Gastrocnemius medialis (tissue), 4 donors: ENCODE measurements around the gene BAIAP2L2. TPM values are rescaled to one million over a fixed set of nuclear protein-coding genes. Genes with fewer than 3 reads are reported as not detected.

Experiments
- ATAC-seq, 2 donors: fragments of 150-250 bp; one replicate each; pipeline ENCODE4 v1.9.1; 2016
- DNase-seq, 2 donors: peaks; one replicate each; pipeline ENCODE4 v3.0.0-alpha.2; 2019
- H3K27ac ChIP-seq, 4 donors: fragments of 200-600 bp; sonication (generic); 1 replicate in 1 of 4; 2 replicates in 3 of 4; pipeline ENCODE4 v1.5.1; 2016 to 2018; ENCODE audit warnings: mild to moderate bottlenecking in 2 of 4, moderate library complexity in 1 of 4
- H3K27me3 ChIP-seq, 3 donors: fragments of 200-600 bp; sonication (generic) in 2 of 3; 1 replicate in 1 of 3; 2 replicates in 2 of 3; pipeline versions ENCODE4 v1.5.1 to v1.6.0; 2016 to 2019; ENCODE audit warnings: mild to moderate bottlenecking in 1 of 3, moderate library complexity in 1 of 3
- H3K36me3 ChIP-seq, 2 donors: fragments of 200-600 bp; sonication (generic) in 1 of 2; one replicate each; pipeline ENCODE4 v1.5.1; 2017 to 2018
- H3K4me1 ChIP-seq, 2 donors: fragments of 200-600 bp; sonication (generic) in 1 of 2; one replicate each; pipeline ENCODE4 v1.5.1; 2016 to 2017; ENCODE audit warnings: mild to moderate bottlenecking in 2 of 2
- H3K4me3 ChIP-seq, 4 donors: fragments of 200-600 bp; sonication (generic) in 3 of 4; 1 replicate in 1 of 4; 2 replicates in 3 of 4; pipeline ENCODE4 v1.5.1; 2016 to 2019; ENCODE audit warnings: mild to moderate bottlenecking in 2 of 4
- H3K9me3 ChIP-seq, 3 donors: fragments of 200-600 bp; sonication (generic) in 2 of 3; 1 replicate in 1 of 3; 2 replicates in 2 of 3; pipeline ENCODE4 v1.5.1; 2016 to 2019
- POLR2A ChIP-seq, 2 donors: fragments of 450-650 bp; IDR thresholded peaks; one replicate each; pipeline ENCODE4 v1.6.1; 2017; ENCODE audit warnings: antibody characterized with exemption in 2 of 2, mild to moderate bottlenecking in 2 of 2, moderate library complexity in 2 of 2
- in situ Hi-C, 4 donors: fragments of 200-750 bp; cut with MboI; loops; one replicate each; pipeline versions ENCODE4 v1.15.0 to v1.8.0; 2017; ENCODE audit warnings: low sequenced_read_pairs in 4 of 4
- intact Hi-C: fragments of 100-400 bp; cut with DNase I; formaldehyde crosslinking; loops from one replicate; pipeline ENCODE4 v1.15.1; 2023; ENCODE audit warnings: low total_unique reads
- total RNA-seq, 4 donors: library from RNA; depleted of rRNA; stranded (reverse); fragments of >200 nt; gene quantifications; one replicate each; pipeline versions ENCODE4 v1.1.0 to v1.2.3, GENCODE V29; 2016
- TF ChIP-seq, protein P1 (sequence below), 5 experiments: fragments of 450-650 bp in 3 of 5; fragments of 200-600 bp in 2 of 5; sonication (generic) in 2 of 5; IDR thresholded peaks in 4 of 5; conservative IDR thresholded peaks in 1 of 5; 1 replicate in 4 of 5; 2 replicates in 1 of 5; pipeline ENCODE4 v1.5.1; 2016 to 2019; ENCODE audit warnings: antibody characterized with exemption in 5 of 5, mild to moderate bottlenecking in 3 of 5, moderate library complexity in 3 of 5

The BAIAP2L2 gene
- total RNA-seq, 4 donors from 2014 or later, result 0.16 to 1.7 (median 0.72) TPM; not detected in 1

DNA sequence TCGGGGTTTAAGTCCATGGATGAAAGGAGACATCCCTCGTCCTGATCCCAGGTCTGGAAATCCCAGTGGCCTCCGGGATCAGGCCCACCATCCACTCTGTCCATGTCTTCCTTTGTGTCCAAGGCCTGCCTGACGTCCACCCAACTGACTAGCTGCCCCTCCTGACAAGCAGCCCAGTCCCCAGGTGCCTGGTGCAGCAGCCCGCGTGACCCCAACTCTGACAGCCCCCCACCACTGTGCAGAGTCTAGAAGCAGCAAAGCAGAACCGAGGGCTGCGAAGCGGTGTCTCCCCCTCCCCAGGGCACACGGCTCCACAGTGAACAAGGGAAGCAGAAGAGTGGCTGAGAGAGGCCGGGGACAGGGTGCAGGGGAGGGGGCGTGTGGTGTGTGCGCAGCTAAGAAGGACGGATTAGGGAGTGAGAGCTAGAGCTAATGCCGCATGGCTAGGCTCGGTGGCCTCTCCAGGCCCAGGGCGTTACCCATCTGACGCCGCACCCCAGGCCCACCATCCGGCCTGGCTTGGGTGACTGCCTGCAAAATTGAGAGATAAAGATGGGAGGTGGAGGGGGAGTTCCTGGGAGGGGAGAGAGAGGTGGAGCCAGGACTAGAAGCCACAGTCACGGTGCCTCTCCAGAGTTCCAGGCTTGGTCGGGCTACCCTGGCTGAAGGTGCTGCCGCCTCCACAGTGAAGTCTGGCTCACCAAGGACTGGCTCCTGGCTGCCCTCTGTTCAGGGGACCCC is 16.6 kb upstream of the BAIAP2L2 start:
- DNase-seq (no peak), ATAC-seq (no peak)
- Histone ChIP-seq H3K9me3 (no peaks in the 10 kb centered on the region), H3K27ac (no peak overlapping the region), H3K4me3 (no peak overlapping the region), H3K27me3 (no peaks in the 10 kb centered on the region), H3K4me1 (peaks cover 0 to 4% of the 10 kb centered on the region in 2 donors), H3K36me3 (peaks cover 0 to 19% of the 10 kb centered on the region in 2 donors)
- intact Hi-C loops, result no loop called here
- no peak for TF ChIP-seq POLR2A (IDR thresholded peaks at IDR 0.05)
- in situ Hi-C loops, result no loop called here

DNA sequence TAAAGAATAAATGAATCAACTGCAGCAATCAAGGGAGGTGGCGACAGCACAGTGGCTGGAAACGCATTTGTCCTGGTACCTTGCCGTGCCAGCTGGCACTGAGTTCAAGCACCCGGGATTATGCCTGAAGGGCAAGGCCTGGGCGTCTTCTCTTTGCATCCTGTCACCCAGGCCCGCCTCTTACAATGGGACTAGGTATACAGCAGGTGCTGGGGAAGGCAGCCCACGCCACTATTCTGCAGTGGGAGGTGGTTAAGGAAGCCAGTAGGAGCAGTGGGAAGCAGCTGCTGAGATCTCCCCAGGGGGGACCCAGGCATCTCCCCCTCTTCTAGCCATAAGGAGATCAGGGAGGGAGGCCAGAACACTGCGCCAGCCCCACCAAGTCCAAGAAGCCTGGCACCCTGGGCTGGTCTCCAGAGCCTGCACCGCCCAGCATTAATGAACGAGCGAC is 15.3 kb upstream of the BAIAP2L2 start:
- H3K27me3 ChIP-seq, result no peaks in the 10 kb centered on the region
- intact Hi-C loops (no loop called here), in situ Hi-C loops (no loop called here)
- peaks cover 0 to 13% of the 10 kb centered on the region in 2 donors for H3K36me3 ChIP-seq
- H3K4me3 ChIP-seq, result no peak overlapping the region
- H3K9me3 ChIP-seq, result no peaks in the 10 kb centered on the region
- DNase-seq (no peak), ATAC-seq (no peak)
- peaks cover 0 to 4% of the 10 kb centered on the region in 2 donors for H3K4me1 ChIP-seq
- H3K27ac ChIP-seq, result no peak overlapping the region
- TF ChIP-seq, protein P1, sequence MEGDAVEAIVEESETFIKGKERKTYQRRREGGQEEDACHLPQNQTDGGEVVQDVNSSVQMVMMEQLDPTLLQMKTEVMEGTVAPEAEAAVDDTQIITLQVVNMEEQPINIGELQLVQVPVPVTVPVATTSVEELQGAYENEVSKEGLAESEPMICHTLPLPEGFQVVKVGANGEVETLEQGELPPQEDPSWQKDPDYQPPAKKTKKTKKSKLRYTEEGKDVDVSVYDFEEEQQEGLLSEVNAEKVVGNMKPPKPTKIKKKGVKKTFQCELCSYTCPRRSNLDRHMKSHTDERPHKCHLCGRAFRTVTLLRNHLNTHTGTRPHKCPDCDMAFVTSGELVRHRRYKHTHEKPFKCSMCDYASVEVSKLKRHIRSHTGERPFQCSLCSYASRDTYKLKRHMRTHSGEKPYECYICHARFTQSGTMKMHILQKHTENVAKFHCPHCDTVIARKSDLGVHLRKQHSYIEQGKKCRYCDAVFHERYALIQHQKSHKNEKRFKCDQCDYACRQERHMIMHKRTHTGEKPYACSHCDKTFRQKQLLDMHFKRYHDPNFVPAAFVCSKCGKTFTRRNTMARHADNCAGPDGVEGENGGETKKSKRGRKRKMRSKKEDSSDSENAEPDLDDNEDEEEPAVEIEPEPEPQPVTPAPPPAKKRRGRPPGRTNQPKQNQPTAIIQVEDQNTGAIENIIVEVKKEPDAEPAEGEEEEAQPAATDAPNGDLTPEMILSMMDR (IDR thresholded peaks at IDR 0.05 in 4 of 5, conservative IDR thresholded peaks at IDR 0.05 in 1 of 5), result no peak
- no peak for TF ChIP-seq POLR2A (IDR thresholded peaks at IDR 0.05)

DNA sequence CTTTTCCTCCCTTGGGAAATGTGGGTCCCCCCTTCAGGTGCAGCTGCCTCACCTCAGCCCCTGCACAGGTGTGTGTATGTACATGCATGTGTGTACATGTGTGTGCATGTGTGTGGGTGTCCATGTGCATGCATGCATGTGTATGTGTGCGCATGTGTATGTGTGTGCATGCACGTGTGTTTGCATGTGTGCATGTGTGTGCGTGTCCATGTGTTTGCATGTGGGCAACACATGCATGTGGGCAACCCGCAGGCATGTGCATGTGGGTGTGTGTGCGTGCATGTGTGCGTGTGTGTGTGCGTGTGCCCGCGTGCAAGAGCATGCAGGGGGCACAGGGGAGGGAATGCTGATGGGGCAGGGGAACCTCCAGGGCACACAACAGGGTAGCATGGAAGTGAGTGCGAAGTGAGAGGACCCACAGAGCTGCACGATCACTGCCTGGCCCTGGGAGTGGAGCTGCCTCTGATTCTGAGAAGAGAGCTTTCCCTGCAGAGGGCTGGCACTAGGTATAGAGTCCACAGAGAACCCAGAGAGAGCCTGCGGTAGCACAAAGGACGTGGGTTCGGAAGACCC is 14.6 kb upstream of the BAIAP2L2 start:
- Histone ChIP-seq H3K27ac (no peak overlapping the region), H3K4me3 (no peak overlapping the region), H3K36me3 (peaks cover 0 to 8% of the 10 kb centered on the region in 2 donors), H3K4me1 (peaks cover 0 to 4% of the 10 kb centered on the region in 2 donors), H3K27me3 (no peaks in the 10 kb centered on the region), H3K9me3 (no peaks in the 10 kb centered on the region)
- intact Hi-C loops, result no loop called here
- DNase-seq (no peak), ATAC-seq (no peak)
- TF ChIP-seq, protein P1 (IDR thresholded peaks at IDR 0.05 in 4 of 5, conservative IDR thresholded peaks at IDR 0.05 in 1 of 5), result no peak
- TF ChIP-seq POLR2A (IDR thresholded peaks at IDR 0.05), result no peak
- in situ Hi-C loops, result no loop called here

DNA sequence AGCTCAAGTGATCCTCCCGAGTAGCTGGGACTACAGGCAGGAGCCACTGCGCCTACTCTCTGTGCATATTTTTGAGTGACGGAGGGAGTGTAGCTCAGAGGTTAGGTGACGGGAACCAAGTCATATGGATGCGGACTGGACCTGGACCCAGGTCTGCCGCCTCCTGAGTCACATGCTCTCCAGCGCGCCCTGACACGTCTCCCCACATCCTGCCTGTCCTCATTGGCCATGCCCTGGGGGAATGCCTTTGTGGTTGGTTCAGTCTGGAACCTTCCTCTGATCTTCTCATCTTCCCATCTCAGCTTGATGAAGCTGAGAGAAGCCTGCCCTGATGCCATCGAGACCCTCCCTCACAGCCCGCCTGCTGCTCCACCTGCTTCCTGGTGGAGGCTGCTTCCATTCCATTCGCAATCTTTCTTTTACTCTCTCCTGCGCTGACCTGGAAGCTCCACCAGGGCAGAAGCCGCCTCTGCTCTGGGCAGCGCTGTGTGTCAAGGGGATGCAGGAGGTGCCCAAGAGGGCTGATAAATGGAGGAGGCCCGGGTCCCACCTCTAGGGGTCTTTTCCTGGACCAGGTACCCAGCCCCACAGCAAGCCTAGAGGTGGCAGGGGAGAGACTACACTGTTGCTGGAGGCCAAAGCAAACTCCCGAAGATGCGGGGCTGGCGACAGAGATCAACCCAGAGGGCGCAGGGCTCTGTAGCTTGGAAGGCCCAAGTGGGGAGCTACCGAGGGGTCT is 13.9 kb upstream of the BAIAP2L2 start:
- in situ Hi-C loops (loop anchor here in 3 of 4 donors (25.0 kb wide), 2 partner anchors 113 to 238 kb away; no protein-coding TSS in a partner anchor), intact Hi-C loops (no loop called here)
- Histone ChIP-seq H3K4me1 (peaks cover 0 to 4% of the 10 kb centered on the region in 2 donors), H3K27me3 (no peaks in the 10 kb centered on the region), H3K9me3 (no peaks in the 10 kb centered on the region), H3K27ac (no peak overlapping the region), H3K4me3 (no peak overlapping the region), H3K36me3 (peaks cover 0 to 6% of the 10 kb centered on the region in 2 donors)
- ATAC-seq (no peak), DNase-seq (no peak)
- TF ChIP-seq, protein P1 (IDR thresholded peaks at IDR 0.05 in 4 of 5, conservative IDR thresholded peaks at IDR 0.05 in 1 of 5), result no peak
- TF ChIP-seq POLR2A (IDR thresholded peaks at IDR 0.05), result no peak

DNA sequence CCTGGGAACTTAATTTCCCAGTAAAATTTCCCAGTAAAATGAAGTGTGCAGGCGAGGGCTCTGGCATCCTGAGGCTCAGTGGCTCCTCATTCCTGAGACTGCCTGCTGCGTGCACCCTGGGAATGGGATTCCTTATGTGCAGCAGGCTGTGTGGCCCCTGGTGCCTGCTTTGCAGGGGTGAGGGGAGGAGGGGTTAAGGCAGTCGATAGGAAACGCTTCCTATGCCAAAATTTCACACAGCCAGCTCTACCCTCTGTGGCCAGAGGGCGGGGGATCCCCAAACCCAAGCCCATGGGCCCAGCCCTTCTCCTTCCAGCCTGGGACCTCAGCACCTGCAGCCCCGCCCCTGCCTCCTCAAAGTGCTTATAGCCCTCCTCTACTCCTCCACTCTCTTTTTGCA is 12.1 kb upstream of the BAIAP2L2 start:
- H3K9me3 ChIP-seq, result no peaks in the 10 kb centered on the region
- intact Hi-C loops, result no loop called here
- peaks cover 0 to 1% of the 10 kb centered on the region in 2 donors for H3K36me3 ChIP-seq
- no peak overlapping the region for H3K27ac ChIP-seq
- in situ Hi-C loops, result loop anchor here in 3 of 4 donors (25.0 kb wide), 2 partner anchors 115 to 240 kb away; no protein-coding TSS in a partner anchor
- peaks cover 0 to 4% of the 10 kb centered on the region in 2 donors for H3K4me1 ChIP-seq
- no peak for TF ChIP-seq POLR2A (IDR thresholded peaks at IDR 0.05)
- TF ChIP-seq, protein P1 (IDR thresholded peaks at IDR 0.05 in 4 of 5, conservative IDR thresholded peaks at IDR 0.05 in 1 of 5), result no peak
- no peaks in the 10 kb centered on the region for H3K27me3 ChIP-seq
- DNase-seq (no peak), ATAC-seq (no peak)
- no peak overlapping the region for H3K4me3 ChIP-seq
